HG02571 (cell line): Measurements from ENCODE around the gene PROSER3.

Experiments
- ATAC-seq: cut with Tn5 transposase; IDR thresholded peaks from one replicate; pipeline ENCODE4 v1.9.1; 2021; ENCODE audit warnings: mild to moderate bottlenecking, moderate library complexity; ENCODE audit not compliant: unreplicated experiment

The PROSER3 gene

GRCh38 chr19:35738021-35738886 is 19.7 kb upstream of the PROSER3 start:
- ATAC-seq = no peak

- ATAC-seq = no peak
Measured at GRCh38 chr19:35738887-35739229, 19.1 kb upstream of the PROSER3 start.

GRCh38 chr19:35739275-35740107 is 18.5 kb upstream of the PROSER3 start:
- ATAC-seq = no peak

GRCh38 chr19:35740108-35740422 is 17.9 kb upstream of the PROSER3 start:
- ATAC-seq = peak; percentile 4

GRCh38 chr19:35740423-35741202 is 17.4 kb upstream of the PROSER3 start:
- peak; percentile 57 for ATAC-seq

- no peak for ATAC-seq
Measured at GRCh38 chr19:35741203-35741515, 16.8 kb upstream of the PROSER3 start.

- no peak for ATAC-seq
Measured at GRCh38 chr19:35742121-35742724, 15.8 kb upstream of the PROSER3 start, which contains the start of gene IGFLR1. IGFLR1 (minus strand) TSS chr19:35742452; CDS start chr19:35741180, 1,272 bp downstream.

GRCh38 chr19:35743640-35744429 is 14.1 kb upstream of the PROSER3 start:
- ATAC-seq = no peak

GRCh38 chr19:35744430-35745327 is 13.3 kb upstream of the PROSER3 start:
- peak; percentile 39 for ATAC-seq

- peak; percentile 37 for ATAC-seq
Measured at GRCh38 chr19:35745328-35746086, 12.5 kb upstream of the PROSER3 start, which contains the start of the genes PSENEN and U2AF1L4. PSENEN (plus strand) TSS chr19:35745651; CDS start chr19:35745931, 280 bp downstream. U2AF1L4 (minus strand) TSS chr19:35745418; CDS start chr19:35745391, 27 bp downstream.

GRCh38 chr19:35746087-35746462 is 11.9 kb upstream of the PROSER3 start:
- ATAC-seq = no peak

GRCh38 chr19:35746531-35746930 is 11.4 kb upstream of the PROSER3 start:
- no peak for ATAC-seq

- peak; percentile 55 for ATAC-seq
Measured at GRCh38 chr19:35748106-35749020, 9.6 kb upstream of the PROSER3 start, which contains the start of gene LIN37. LIN37 (plus strand) TSS chr19:35748576; CDS start chr19:35748725, 149 bp downstream.

GRCh38 chr19:35750167-35750566 is 7.8 kb upstream of the PROSER3 start:
- no peak for ATAC-seq

- no peak for ATAC-seq
Measured at GRCh38 chr19:35751839-35752745, 5.9 kb upstream of the PROSER3 start.

GRCh38 chr19:35752746-35753350 is 5.1 kb upstream of the PROSER3 start:
- ATAC-seq = no peak
